Endothelial cell of umbilical vein (primary cell): Measurements from ENCODE around the gene CEBPB. TPM values are rescaled to one million over a fixed set of nuclear protein-coding genes. Genes with fewer than 3 reads are reported as not detected.
A peak's percentile ranks its signal among the peaks of the same experiment; 100 is the strongest.

Experiments
- BruUV-seq: library from RNA; stranded (reverse); fragments of 400-500 nt; replicated peaks from 2 replicates; lab custom pipeline; 2021; lab: Mats Ljungman, UMichigan
- CTCF ChIA-PET: fragments of 300-600, 350-600 bp; sonication (Branson Sonifier 250); formaldehyde crosslinking; loops from one replicate; lab custom pipeline; 2021; ENCODE audit warnings: antibody characterized with exemption, inconsistent platforms; lab: Charles Lee
- POLR2A ChIA-PET: fragments of 300-600, 350-600 bp; sonication (Branson Sonifier 250); formaldehyde crosslinking; loops from one replicate; lab custom pipeline; 2021; ENCODE audit warnings: antibody characterized with exemption, inconsistent platforms; lab: Charles Lee
- DNase-seq: peaks from one replicate; pipeline ENCODE4 v3.0.0-alpha.2; 2011; ENCODE audit warnings: low read depth, low spot score
- FAIRE-seq: peaks from 2 replicates; lab custom pipeline; 2011; peaks lifted over from hg19 to GRCh38; lab: Jason Lieb, UNC
- H2AFZ ChIP-seq: 2 replicates; pipeline ENCODE4 v1.6.0; 2012; ENCODE audit warnings: low read depth, low read length, control low read depth, inconsistent platforms
- H3K27ac ChIP-seq: 2 replicates; pipeline ENCODE4 v1.5.1; 2011; ENCODE audit warnings: low read depth, mild to moderate bottlenecking, control low read depth, low read length, moderate library complexity; ENCODE audit not compliant: insufficient read depth
- H3K27me3 ChIP-seq, 2 experiments: 2 replicates each; pipeline versions ENCODE4 v1.6.0 to v1.6.1; 2011; ENCODE audit warnings: low read length in 2 of 2, mixed read lengths in 1 of 2; ENCODE audit not compliant: control insufficient read depth in 2 of 2, insufficient read depth in 2 of 2
- H3K36me3 ChIP-seq, 2 experiments: 2 replicates in 1 of 2; 3 replicates in 1 of 2; pipeline ENCODE4 v1.5.1; 2011; ENCODE audit warnings: low read length in 2 of 2, mild to moderate bottlenecking in 1 of 2, moderate library complexity in 1 of 2; ENCODE audit not compliant: control insufficient read depth in 2 of 2, insufficient read depth in 2 of 2; ENCODE audit errors: extremely low read depth in 1 of 2
- H3K4me1 ChIP-seq: 3 replicates; pipeline ENCODE4 v1.5.1; 2011; ENCODE audit warnings: mild to moderate bottlenecking, low read length; ENCODE audit not compliant: control insufficient read depth, insufficient read depth; ENCODE audit errors: extremely low read depth
- H3K4me2 ChIP-seq: 2 replicates; pipeline ENCODE4 v1.6.1; 2011; ENCODE audit warnings: low read length, control low read depth, mixed read lengths; ENCODE audit not compliant: insufficient read depth
- H3K4me3 ChIP-seq, 3 experiments: fragments of 200-600 bp in 1 of 3; sonication (generic), shearing (Covaris generic) in 1 of 3; replicated peaks in 1 of 3; 2 replicates each; pipeline ENCODE4 v1.5.1; 2011 to 2016; ENCODE audit warnings: control low read depth in 3 of 3, low read length in 3 of 3, mild to moderate bottlenecking in 2 of 3, inconsistent platforms in 1 of 3, low read depth in 1 of 3, moderate library complexity in 1 of 3; ENCODE audit not compliant: insufficient read depth in 1 of 3
- H3K79me2 ChIP-seq: 2 replicates; pipeline ENCODE4 v1.6.0; 2012; ENCODE audit warnings: low read length, inconsistent platforms; ENCODE audit not compliant: control insufficient read depth, insufficient read depth
- H3K9ac ChIP-seq: replicated peaks from 2 replicates; pipeline ENCODE3; 2011; ENCODE audit warnings: low read length, control low read depth; ENCODE audit not compliant: insufficient read depth; ENCODE audit errors: extremely low read depth
- H3K9me1 ChIP-seq: replicated peaks from 3 replicates; pipeline ENCODE4 v1.6.0; 2011; ENCODE audit warnings: mild to moderate bottlenecking, low read length; ENCODE audit not compliant: control insufficient read depth, insufficient read depth; ENCODE audit errors: extremely low read depth
- H3K9me3 ChIP-seq: replicated peaks from 2 replicates; pipeline ENCODE4 v1.5.1; 2012; ENCODE audit warnings: low read length, inconsistent platforms; ENCODE audit not compliant: control insufficient read depth, insufficient read depth
- H4K20me1 ChIP-seq: replicated peaks from 2 replicates; pipeline ENCODE3; 2011; ENCODE audit warnings: mild to moderate bottlenecking, low read length; ENCODE audit not compliant: control insufficient read depth, insufficient read depth; ENCODE audit errors: extremely low read depth
- EZH2 ChIP-seq: IDR thresholded peaks from 2 replicates; pipeline ENCODE4 v1.6.1; 2012; ENCODE audit warnings: borderline replicate concordance, low read depth, mild to moderate bottlenecking, moderate library complexity, low read length, inconsistent platforms; ENCODE audit not compliant: severe bottlenecking
- FOS ChIP-seq: IDR thresholded peaks from 2 replicates; pipeline ENCODE4 v1.6.1; 2011; ENCODE audit warnings: mild to moderate bottlenecking, low read length, moderate library complexity, borderline replicate concordance; ENCODE audit not compliant: insufficient read depth
- GATA2 ChIP-seq: IDR thresholded peaks from 2 replicates; pipeline ENCODE4 v1.7.0; 2011; ENCODE audit warnings: low read depth, mild to moderate bottlenecking, moderate library complexity, mixed read lengths, low read length; ENCODE audit not compliant: insufficient read length, insufficient read depth
- JUN ChIP-seq: IDR thresholded peaks from 2 replicates; pipeline ENCODE4 v1.6.1; 2011; ENCODE audit warnings: borderline replicate concordance, low read depth; ENCODE audit not compliant: insufficient read length, insufficient read depth
- MAX ChIP-seq: IDR thresholded peaks from 2 replicates; pipeline ENCODE4 v1.6.1; 2011; ENCODE audit not compliant: insufficient read depth, insufficient read length
- MYC ChIP-seq: IDR thresholded peaks from one replicate; pipeline ENCODE4 v1.6.1; 2011; ENCODE audit warnings: mild to moderate bottlenecking, low read depth, low read length
- POLR2A ChIP-seq: IDR thresholded peaks from 2 replicates; pipeline ENCODE4 v1.6.1; 2012; ENCODE audit warnings: low read depth, mild to moderate bottlenecking, control low read depth, low read length
- POLR2AphosphoS5 ChIP-seq: IDR thresholded peaks from 2 replicates; pipeline ENCODE4 v1.6.1; 2012; ENCODE audit warnings: low read depth, mild to moderate bottlenecking, control low read depth, low read length, moderate library complexity; ENCODE audit not compliant: insufficient read depth
- dilution Hi-C: fragments of 300-500 bp; cut with MboI; formaldehyde crosslinking; loops from one replicate; pipeline ENCODE4 v1.15.0; 2019; ENCODE audit warnings: low sequenced_read_pairs; ENCODE audit not compliant: extremely low pct_ligation_motif_present
- intact Hi-C: fragments of 100-400 bp; cut with micrococcal nuclease; formaldehyde crosslinking; loops from one replicate; pipeline ENCODE4 v1.10.0; 2022
- polyA plus RNA-seq, 4 experiments: library from polyadenylated mRNA; depleted of rRNA in 3 of 4; stranded (reverse) in 3 of 4; unstranded in 1 of 4; fragments of >200 nt; gene quantifications; 2 replicates each; pipeline versions ENCODE4 v1.2.1 to v1.2.3, GENCODE V29; 2011 to 2012; ENCODE audit warnings: missing spikeins in 1 of 4
- total RNA-seq: library from RNA; stranded (reverse); gene quantifications from 2 replicates; pipeline ENCODE4 v1.2.3, GENCODE V29; 2021
- TF ChIP-seq, protein P1 (sequence below), 2 donors: IDR thresholded peaks; 1 replicate in 1 of 2; 2 replicates in 1 of 2; pipeline ENCODE4 v1.5.1; 2011; ENCODE audit warnings: low read length in 2 of 2, mild to moderate bottlenecking in 2 of 2, moderate library complexity in 2 of 2, control low read depth in 1 of 2, inconsistent platforms in 1 of 2, low read depth in 1 of 2; ENCODE audit not compliant: insufficient read depth in 1 of 2; ENCODE audit errors: extremely low read depth in 1 of 2

Gene CEBPB
- total and polyA plus RNA-seq, 2 donors (not counting 3 experiments of a cell fraction or from before 2014, with no cell fraction given), result 3.7 to 11.4 TPM

GRCh38 chr20:50163570-50164317 lies 26.9 kb upstream of the CEBPB start:
- no peak overlapping the region for H3K4me2 ChIP-seq
- CTCF ChIA-PET, result no interaction called here
- intact Hi-C loops, result no loop called here

GRCh38 chr20:50165684-50166554 lies 24.7 kb upstream of the CEBPB start:
- intact Hi-C loops, result loop anchor here (1.0 kb wide), 3 partner anchors 13 to 136 kb away; partner anchors contain the start of gene PEDS1
- H3K9ac ChIP-seq, result peak overlapping the region; percentile 79

More at GRCh38 chr20:50163570-50164317, 26.9 kb upstream of the CEBPB start:
- Histone ChIP-seq H3K36me3 (no peaks in the 10 kb centered on the region), H3K4me1 (peaks cover 12% of the 10 kb centered on the region), H3K9me3 (no peaks in the 10 kb centered on the region), H4K20me1 (no peaks in the 10 kb centered on the region), H3K27me3 (no peaks in the 10 kb centered on the region), H3K4me3 (no peak overlapping the region), H2AFZ (peak overlapping the region; percentile 30), H3K9me1 (no peaks in the 10 kb centered on the region), H3K79me2 (no peaks in the 10 kb centered on the region), H3K27ac (no peak overlapping the region), H3K9ac (no peak overlapping the region)
- no peak for TF ChIP-seq MAX
- TF ChIP-seq FOS, result no peak
- TF ChIP-seq MYC, result no peak
- no TSS peak for BruUV-seq
- dilution Hi-C loops, result no loop called here
- FAIRE-seq (no peak), DNase-seq (no peak)
- POLR2A ChIA-PET, result no interaction called here

More at GRCh38 chr20:50165684-50166554, 24.7 kb upstream of the CEBPB start:
- CTCF ChIA-PET, result interaction anchor here (0.6 to 7.7 kb wide), 18 partner anchors 8 to 201 kb away, joined by 3 to 309 read pairs (median 6); partner anchors contain the start of gene PEDS1
- H3K79me2 ChIP-seq, result no peaks in the 10 kb centered on the region
- TF ChIP-seq GATA2 (peak; percentile 55), POLR2A (peak; percentile 78), JUN (peak; percentile 96), MYC (no peak), POLR2AphosphoS5 (peak; percentile 96), FOS (peak; percentile 99), EZH2 (no peak), MAX (peak; percentile 57)
- TF ChIP-seq, protein P1, sequence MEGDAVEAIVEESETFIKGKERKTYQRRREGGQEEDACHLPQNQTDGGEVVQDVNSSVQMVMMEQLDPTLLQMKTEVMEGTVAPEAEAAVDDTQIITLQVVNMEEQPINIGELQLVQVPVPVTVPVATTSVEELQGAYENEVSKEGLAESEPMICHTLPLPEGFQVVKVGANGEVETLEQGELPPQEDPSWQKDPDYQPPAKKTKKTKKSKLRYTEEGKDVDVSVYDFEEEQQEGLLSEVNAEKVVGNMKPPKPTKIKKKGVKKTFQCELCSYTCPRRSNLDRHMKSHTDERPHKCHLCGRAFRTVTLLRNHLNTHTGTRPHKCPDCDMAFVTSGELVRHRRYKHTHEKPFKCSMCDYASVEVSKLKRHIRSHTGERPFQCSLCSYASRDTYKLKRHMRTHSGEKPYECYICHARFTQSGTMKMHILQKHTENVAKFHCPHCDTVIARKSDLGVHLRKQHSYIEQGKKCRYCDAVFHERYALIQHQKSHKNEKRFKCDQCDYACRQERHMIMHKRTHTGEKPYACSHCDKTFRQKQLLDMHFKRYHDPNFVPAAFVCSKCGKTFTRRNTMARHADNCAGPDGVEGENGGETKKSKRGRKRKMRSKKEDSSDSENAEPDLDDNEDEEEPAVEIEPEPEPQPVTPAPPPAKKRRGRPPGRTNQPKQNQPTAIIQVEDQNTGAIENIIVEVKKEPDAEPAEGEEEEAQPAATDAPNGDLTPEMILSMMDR (IDR thresholded peaks at IDR 0.05; ENCODE audit: extremely low read depth in 1 of 2, insufficient read depth in 1 of 2, low read depth in 1 of 2, low read length in 2 of 2), result no peak
- DNase-seq (peak; percentile 100), FAIRE-seq (peak; percentile 97)
- no peaks in the 10 kb centered on the region for H4K20me1 ChIP-seq
- H2AFZ ChIP-seq, result peak overlapping the region; percentile 58
- no peaks in the 10 kb centered on the region for H3K27me3 ChIP-seq
- dilution Hi-C loops, result no loop called here
- H3K36me3 ChIP-seq, result no peaks in the 10 kb centered on the region
- POLR2A ChIA-PET, result interaction anchor here (0.6 to 2.3 kb wide), 6 partner anchors 12 to 50 kb away, joined by 3 to 11 read pairs (median 4); partner anchors contain the start of gene PEDS1
- H3K4me3 ChIP-seq, result peak overlapping the region in 2 of 3 experiments; percentile 14 to 37
- TSS peak; percentile 88 for BruUV-seq
- H3K27ac ChIP-seq, result peak overlapping the region; percentile 89
- no peaks in the 10 kb centered on the region for H3K9me1 ChIP-seq
- H3K9me3 ChIP-seq, result no peaks in the 10 kb centered on the region
- peak overlapping the region; percentile 80 for H3K4me2 ChIP-seq
- H3K4me1 ChIP-seq, result peaks cover 12% of the 10 kb centered on the region
